GM12878 (cell line): ENCODE measurements around the gene DIAPH1. TPM values are rescaled to one million over a fixed set of nuclear protein-coding genes. Genes with fewer than 3 reads are reported as not detected.

Experiments
- ATAC-seq: fragments of 200-7000 bp; cut with Tn5 transposase; 3 replicates; pipeline ENCODE4 v1.9.1; 2020; ENCODE audit warnings: mild to moderate bottlenecking, moderate library complexity
- BruUV-seq: library from RNA; stranded (reverse); fragments of 400-500 nt; replicated peaks from 2 replicates; lab custom pipeline; 2021; lab: Mats Ljungman, UMichigan
- CTCF ChIA-PET: fragments of 300-600 bp; sonication (Branson Sonifier 250); formaldehyde crosslinking; extraction: SDS; loops from one replicate; lab custom pipeline; 2021; ENCODE audit warnings: inconsistent platforms; lab: Yijun Ruan, JAX
- POLR2A ChIA-PET: fragments of 350-600 bp; formaldehyde crosslinking; extraction: SDS; loops from one replicate; lab custom pipeline; 2021; ENCODE audit warnings: inconsistent platforms; lab: Charles Lee
- RAD21 ChIA-PET: fragments of 300-600 bp; sonication (Branson Sonifier 250); formaldehyde crosslinking; loops from one replicate; lab custom pipeline; 2023; ENCODE audit warnings: antibody characterized with exemption; ENCODE audit not compliant: unreplicated experiment; lab: Charles Lee
- SMC1A ChIA-PET: fragments of 300-600 bp; sonication (Branson Sonifier 250); formaldehyde crosslinking; loops from one replicate; lab custom pipeline; 2023; ENCODE audit not compliant: unreplicated experiment, uncharacterized antibody; lab: Charles Lee
- DNase-seq: peaks from one replicate; pipeline ENCODE4 v3.0.0-alpha.2; 2011; ENCODE audit warnings: low read depth, low spot score
- FAIRE-seq: peaks from 3 replicates; lab custom pipeline; 2011; peaks lifted over from hg19 to GRCh38; lab: Jason Lieb, UNC
- H2AFZ ChIP-seq: 2 replicates; pipeline ENCODE4 v1.6.0; 2011; ENCODE audit warnings: low read depth, low read length, control low read depth; ENCODE audit not compliant: control insufficient read depth
- H3K27ac ChIP-seq: 2 replicates; pipeline ENCODE4 v1.5.1; 2011; ENCODE audit warnings: control low read depth; ENCODE audit not compliant: control insufficient read depth, insufficient read depth
- H3K27me3 ChIP-seq, 2 experiments: replicated peaks in 1 of 2; 2 replicates each; pipeline versions ENCODE4 v1.6.0 to v1.6.1; 2011; ENCODE audit warnings: low read length in 1 of 2; ENCODE audit not compliant: control insufficient read depth in 2 of 2, insufficient read depth in 2 of 2
- H3K36me3 ChIP-seq, 2 experiments: 2 replicates each; pipeline ENCODE4 v1.5.1; 2011; ENCODE audit warnings: low read length in 1 of 2; ENCODE audit not compliant: control insufficient read depth in 2 of 2, insufficient read depth in 2 of 2
- H3K4me1 ChIP-seq: 2 replicates; pipeline ENCODE4 v1.6.1; 2011; ENCODE audit warnings: mild to moderate bottlenecking, low read length, moderate library complexity, mixed read lengths; ENCODE audit not compliant: control insufficient read depth, insufficient read depth
- H3K4me2 ChIP-seq: 2 replicates; pipeline ENCODE4 v1.6.0; 2011; ENCODE audit warnings: control low read depth; ENCODE audit not compliant: control insufficient read depth, insufficient read depth
- H3K4me3 ChIP-seq: fragments of 200-600 bp; sonication (generic); 2 replicates; pipeline ENCODE4 v1.5.1; 2016
- H3K79me2 ChIP-seq: 2 replicates; pipeline ENCODE4 v1.6.0; 2011; ENCODE audit warnings: low read length; ENCODE audit not compliant: control insufficient read depth, insufficient read depth
- H3K9ac ChIP-seq: 2 replicates; pipeline ENCODE4 v1.8.0; 2011; ENCODE audit warnings: low read length, control low read depth, mixed read lengths; ENCODE audit not compliant: control insufficient read depth, insufficient read depth
- H3K9me3 ChIP-seq: replicated peaks from 3 replicates; pipeline ENCODE4 v1.5.1; 2011; ENCODE audit warnings: mild to moderate bottlenecking, low read length; ENCODE audit not compliant: control insufficient read depth, insufficient read depth
- H4K20me1 ChIP-seq: 2 replicates; pipeline ENCODE4 v1.6.0; 2011; ENCODE audit not compliant: control insufficient read depth, insufficient read depth
- PML ChIP-seq: IDR thresholded peaks from 2 replicates; pipeline ENCODE4 v1.6.1; 2012; ENCODE audit warnings: low read length, inconsistent platforms
- SMAD1 ChIP-seq: fragments of 450-650 bp; IDR thresholded peaks from 2 replicates; pipeline ENCODE4 v1.6.1; 2018; ENCODE audit warnings: mild to moderate bottlenecking, low read depth; ENCODE audit not compliant: partially characterized antibody
- TARDBP ChIP-seq: IDR thresholded peaks from 2 replicates; pipeline ENCODE4 v1.6.1; 2016; ENCODE audit warnings: borderline replicate concordance
- WGBS: methylation state at CpG from one replicate; pipeline ENCODE4 v1.1.6; 2016; ENCODE audit warnings: low lambda C conversion rate; ENCODE audit not compliant: insufficient replicate concordance, insufficient coverage; ENCODE audit errors: missing lambda C conversion rate; 5-methylcytosine and 5-hydroxymethylcytosine counted together
- in situ Hi-C: fragments of 300-500 bp; cut with MboI; formaldehyde crosslinking; loops from 9 replicates; pipeline ENCODE4 v1.14.3; 2018; ENCODE audit warnings: mixed read lengths
- intact Hi-C: fragments of 100-400 bp; cut with micrococcal nuclease; formaldehyde crosslinking; loops from one replicate; pipeline ENCODE4 v1.14.2; 2022; ENCODE audit not compliant: unreplicated experiment
- polyA plus RNA-seq, 11 experiments: library from polyadenylated mRNA; depleted of rRNA in 4 of 11; unstranded in 6 of 11; stranded (reverse) in 5 of 11; fragments of >200 nt; fragmentation: Nextera tagmentation in 4 of 11; fragmentation: Illumina TruSeq in 1 of 11; extraction: Ambion mirVana in 4 of 11; extraction: Trizol in 1 of 11; gene quantifications; 1 replicate in 1 of 11; 2 replicates in 10 of 11; pipeline versions ENCODE4 v1.2.1 to v1.2.3, GENCODE V29; 2011 to 2016; ENCODE audit warnings: inconsistent platforms in 2 of 11, missing spikeins in 2 of 11, low read depth in 1 of 11
- total RNA-seq, 4 experiments: library from RNA; depleted of rRNA in 3 of 4; stranded (reverse); fragments of >200 nt in 3 of 4; fragmentation: Illumina TruSeq in 1 of 4; extraction: Trizol in 1 of 4; gene quantifications; 2 replicates each; pipeline versions ENCODE4 v1.2.1 to v1.2.3, GENCODE V29; 2013 to 2021
- TF ChIP-seq, protein P1 (sequence below): IDR thresholded peaks from 2 replicates; pipeline ENCODE4 v1.6.1; 2012; ENCODE audit warnings: low read depth, low read length, improper control_type of control experiment
- TF ChIP-seq, protein P2 (sequence below): fragments of 450-650 bp; IDR thresholded peaks from 2 replicates; pipeline ENCODE4 v1.6.1; 2017; ENCODE audit warnings: antibody characterized with exemption, mild to moderate bottlenecking, moderate library complexity
- TF ChIP-seq, protein P3 (sequence below): IDR thresholded peaks from 2 replicates; pipeline ENCODE4 v1.6.1; 2012; ENCODE audit warnings: improper control_type of control experiment, low read depth, low read length; ENCODE audit not compliant: insufficient replicate concordance

The DIAPH1 gene
- total and polyA plus RNA-seq, 10 of the 15 experiments (the other 5 are each of a cell fraction or from before 2014, with no cell fraction given): 37.8 to 168 (median 59.0) TPM

DNA sequence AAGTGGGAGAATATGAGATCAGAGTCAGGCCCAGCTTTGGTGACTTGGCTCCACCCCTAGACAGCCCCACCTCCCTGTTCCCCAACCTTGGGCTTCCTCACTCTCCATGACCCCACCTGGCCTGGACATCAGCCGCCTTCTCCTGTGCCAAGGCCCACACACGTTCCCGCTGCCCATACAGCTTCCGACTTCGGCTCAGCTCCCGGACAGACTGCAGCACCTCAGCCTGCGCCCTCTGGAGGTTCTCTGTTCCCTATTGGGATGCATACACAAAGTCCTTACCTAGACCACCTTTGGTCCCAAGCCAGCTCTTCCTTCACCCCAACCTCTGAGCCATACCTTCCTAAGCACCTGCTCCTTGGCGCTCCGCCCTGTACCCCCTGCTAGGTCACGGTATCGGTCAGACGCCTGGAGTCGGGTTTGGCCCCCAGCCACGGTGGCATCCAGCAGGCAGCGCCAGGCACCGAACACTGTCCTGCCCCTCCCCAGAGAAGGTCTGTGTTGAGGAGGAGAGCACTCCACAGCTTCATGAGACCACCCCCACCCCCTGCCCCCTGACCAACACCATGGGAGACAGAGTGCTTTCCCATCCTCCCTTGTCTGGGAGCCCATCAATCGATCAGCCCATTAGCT is 30.4 kb upstream of the DIAPH1 start:
- H3K4me1 ChIP-seq: peaks cover 8% of the 10 kb centered on the region
- no peaks in the 10 kb centered on the region for H4K20me1 ChIP-seq
- no peak for DNase-seq
- POLR2A ChIA-PET: interaction anchor here (0.7 to 2.0 kb wide), 2 partner anchors 13 to 14 kb away, joined by 3 to 5 read pairs; partner anchors contain the start of genes HDAC3 and RELL2
- WGBS: 96% methylated on average over 17 of the region's 17 CpGs
- H3K4me2 ChIP-seq: no peak overlapping the region
- H3K9me3 ChIP-seq: no peaks in the 10 kb centered on the region
- in situ Hi-C loops (no loop called here), intact Hi-C loops (no loop called here)
- FAIRE-seq: no peak
- no peak overlapping the region for H3K9ac ChIP-seq
- no peaks in the 10 kb centered on the region for H3K27me3 ChIP-seq
- ATAC-seq: no peak
- no peak overlapping the region for H3K27ac ChIP-seq
- TF ChIP-seq TARDBP (no peak), PML (no peak), SMAD1 (no peak)
- TF ChIP-seq, protein P1, sequence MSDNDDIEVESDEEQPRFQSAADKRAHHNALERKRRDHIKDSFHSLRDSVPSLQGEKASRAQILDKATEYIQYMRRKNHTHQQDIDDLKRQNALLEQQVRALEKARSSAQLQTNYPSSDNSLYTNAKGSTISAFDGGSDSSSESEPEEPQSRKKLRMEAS: no peak
- TF ChIP-seq, protein P2, sequence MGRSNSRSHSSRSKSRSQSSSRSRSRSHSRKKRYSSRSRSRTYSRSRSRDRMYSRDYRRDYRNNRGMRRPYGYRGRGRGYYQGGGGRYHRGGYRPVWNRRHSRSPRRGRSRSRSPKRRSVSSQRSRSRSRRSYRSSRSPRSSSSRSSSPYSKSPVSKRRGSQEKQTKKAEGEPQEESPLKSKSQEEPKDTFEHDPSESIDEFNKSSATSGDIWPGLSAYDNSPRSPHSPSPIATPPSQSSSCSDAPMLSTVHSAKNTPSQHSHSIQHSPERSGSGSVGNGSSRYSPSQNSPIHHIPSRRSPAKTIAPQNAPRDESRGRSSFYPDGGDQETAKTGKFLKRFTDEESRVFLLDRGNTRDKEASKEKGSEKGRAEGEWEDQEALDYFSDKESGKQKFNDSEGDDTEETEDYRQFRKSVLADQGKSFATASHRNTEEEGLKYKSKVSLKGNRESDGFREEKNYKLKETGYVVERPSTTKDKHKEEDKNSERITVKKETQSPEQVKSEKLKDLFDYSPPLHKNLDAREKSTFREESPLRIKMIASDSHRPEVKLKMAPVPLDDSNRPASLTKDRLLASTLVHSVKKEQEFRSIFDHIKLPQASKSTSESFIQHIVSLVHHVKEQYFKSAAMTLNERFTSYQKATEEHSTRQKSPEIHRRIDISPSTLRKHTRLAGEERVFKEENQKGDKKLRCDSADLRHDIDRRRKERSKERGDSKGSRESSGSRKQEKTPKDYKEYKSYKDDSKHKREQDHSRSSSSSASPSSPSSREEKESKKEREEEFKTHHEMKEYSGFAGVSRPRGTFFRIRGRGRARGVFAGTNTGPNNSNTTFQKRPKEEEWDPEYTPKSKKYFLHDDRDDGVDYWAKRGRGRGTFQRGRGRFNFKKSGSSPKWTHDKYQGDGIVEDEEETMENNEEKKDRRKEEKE: no peak
- TF ChIP-seq, protein P3, sequence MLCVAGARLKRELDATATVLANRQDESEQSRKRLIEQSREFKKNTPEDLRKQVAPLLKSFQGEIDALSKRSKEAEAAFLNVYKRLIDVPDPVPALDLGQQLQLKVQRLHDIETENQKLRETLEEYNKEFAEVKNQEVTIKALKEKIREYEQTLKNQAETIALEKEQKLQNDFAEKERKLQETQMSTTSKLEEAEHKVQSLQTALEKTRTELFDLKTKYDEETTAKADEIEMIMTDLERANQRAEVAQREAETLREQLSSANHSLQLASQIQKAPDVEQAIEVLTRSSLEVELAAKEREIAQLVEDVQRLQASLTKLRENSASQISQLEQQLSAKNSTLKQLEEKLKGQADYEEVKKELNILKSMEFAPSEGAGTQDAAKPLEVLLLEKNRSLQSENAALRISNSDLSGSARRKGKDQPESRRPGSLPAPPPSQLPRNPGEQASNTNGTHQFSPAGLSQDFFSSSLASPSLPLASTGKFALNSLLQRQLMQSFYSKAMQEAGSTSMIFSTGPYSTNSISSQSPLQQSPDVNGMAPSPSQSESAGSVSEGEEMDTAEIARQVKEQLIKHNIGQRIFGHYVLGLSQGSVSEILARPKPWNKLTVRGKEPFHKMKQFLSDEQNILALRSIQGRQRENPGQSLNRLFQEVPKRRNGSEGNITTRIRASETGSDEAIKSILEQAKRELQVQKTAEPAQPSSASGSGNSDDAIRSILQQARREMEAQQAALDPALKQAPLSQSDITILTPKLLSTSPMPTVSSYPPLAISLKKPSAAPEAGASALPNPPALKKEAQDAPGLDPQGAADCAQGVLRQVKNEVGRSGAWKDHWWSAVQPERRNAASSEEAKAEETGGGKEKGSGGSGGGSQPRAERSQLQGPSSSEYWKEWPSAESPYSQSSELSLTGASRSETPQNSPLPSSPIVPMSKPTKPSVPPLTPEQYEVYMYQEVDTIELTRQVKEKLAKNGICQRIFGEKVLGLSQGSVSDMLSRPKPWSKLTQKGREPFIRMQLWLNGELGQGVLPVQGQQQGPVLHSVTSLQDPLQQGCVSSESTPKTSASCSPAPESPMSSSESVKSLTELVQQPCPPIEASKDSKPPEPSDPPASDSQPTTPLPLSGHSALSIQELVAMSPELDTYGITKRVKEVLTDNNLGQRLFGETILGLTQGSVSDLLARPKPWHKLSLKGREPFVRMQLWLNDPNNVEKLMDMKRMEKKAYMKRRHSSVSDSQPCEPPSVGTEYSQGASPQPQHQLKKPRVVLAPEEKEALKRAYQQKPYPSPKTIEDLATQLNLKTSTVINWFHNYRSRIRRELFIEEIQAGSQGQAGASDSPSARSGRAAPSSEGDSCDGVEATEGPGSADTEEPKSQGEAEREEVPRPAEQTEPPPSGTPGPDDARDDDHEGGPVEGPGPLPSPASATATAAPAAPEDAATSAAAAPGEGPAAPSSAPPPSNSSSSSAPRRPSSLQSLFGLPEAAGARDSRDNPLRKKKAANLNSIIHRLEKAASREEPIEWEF: no peak
- BruUV-seq: no TSS peak
- no peak overlapping the region for H2AFZ ChIP-seq
- CTCF ChIA-PET: interaction anchor here (0.9 to 1.5 kb wide), 3 partner anchors 11 to 29 kb away, joined by 3 to 4 read pairs (median 3); partner anchors contain the start of genes HDAC3 and RELL2
- H3K79me2 ChIP-seq: no peaks in the 10 kb centered on the region
- no peak overlapping the region for H3K4me3 ChIP-seq
- RAD21 ChIA-PET: no interaction called here
- H3K36me3 ChIP-seq: no peaks in the 10 kb centered on the region; a peak in 2 of 4 replicates
- SMC1A ChIA-PET: no interaction called here
